Memory B cell (primary cell): ENCODE data around the gene SYNGR1.
"Not testable (repeated sequence)": the region's sequence is repeated elsewhere in the genome, so short reads cannot be mapped to it uniquely, and the experiment has no call there.

Source experiments
- ATAC-seq: fragments of 150-1000 bp; cut with Tn5 transposase; 2 replicates; pipeline ENCODE4 v1.10.0; 2021; ENCODE audit warnings: low read depth, mild to moderate bottlenecking, moderate library complexity
- DNase-seq, 2 donors: peaks; one replicate each; pipeline ENCODE4 v3.0.0; 2022; ENCODE audit warnings: low spot score in 2 of 2
- H3K27ac Mint-ChIP-seq: one replicate; pipeline ENCODE4 v1.8.0; 2022; ENCODE audit warnings: mild to moderate bottlenecking, moderate library complexity, mixed read lengths
- H3K27me3 Mint-ChIP-seq: one replicate; pipeline ENCODE4 v1.8.0; 2022; ENCODE audit warnings: mixed read lengths
- H3K36me3 Mint-ChIP-seq: one replicate; pipeline ENCODE4 v1.8.0; 2022; ENCODE audit warnings: mild to moderate bottlenecking, mixed read lengths
- H3K4me1 Mint-ChIP-seq: one replicate; pipeline ENCODE4 v1.8.0; 2022; ENCODE audit warnings: mixed read lengths
- H3K4me3 Mint-ChIP-seq: one replicate; pipeline ENCODE4 v1.8.0; 2022; ENCODE audit warnings: mild to moderate bottlenecking, moderate library complexity, mixed read lengths
- H3K9me3 Mint-ChIP-seq: one replicate; pipeline ENCODE4 v1.8.0; 2022; ENCODE audit warnings: mixed read lengths

The SYNGR1 gene

DNA sequence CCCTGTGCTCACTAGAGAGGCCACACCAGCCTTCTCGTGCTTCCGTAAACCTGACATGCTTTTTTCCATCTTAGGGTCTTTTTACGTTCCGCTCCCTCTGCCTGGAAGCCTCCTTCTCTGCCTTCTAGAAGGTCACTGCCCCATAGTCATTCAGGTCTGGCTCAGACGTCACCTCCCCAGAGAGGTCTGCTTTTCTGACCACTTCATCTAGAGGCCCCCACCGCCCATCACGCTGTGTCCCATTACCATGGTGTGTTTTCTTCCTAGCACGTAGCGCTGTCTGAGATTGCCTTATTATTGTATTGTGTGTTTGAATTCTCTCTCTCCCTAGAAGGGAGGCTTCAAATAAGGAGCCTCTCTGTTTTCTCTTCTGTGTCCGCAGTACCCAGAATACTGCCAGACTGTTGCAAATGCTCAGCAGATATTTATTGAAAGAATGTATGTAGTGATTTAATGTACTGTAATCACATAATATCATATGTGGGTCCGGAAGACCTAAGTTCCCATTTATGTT, 59.8 kb downstream of the SYNGR1 start:
- Mint-ChIP-seq H3K36me3 (peaks cover 1% of the 10 kb centered on the region), H3K27me3 (no peaks in the 10 kb centered on the region), H3K9me3 (no peaks in the 10 kb centered on the region), H3K27ac (no peak overlapping the region), H3K4me1 (peaks cover 15% of the 10 kb centered on the region), H3K4me3 (no peak overlapping the region)
- ATAC-seq, result no peak
- no peak for DNase-seq

DNA sequence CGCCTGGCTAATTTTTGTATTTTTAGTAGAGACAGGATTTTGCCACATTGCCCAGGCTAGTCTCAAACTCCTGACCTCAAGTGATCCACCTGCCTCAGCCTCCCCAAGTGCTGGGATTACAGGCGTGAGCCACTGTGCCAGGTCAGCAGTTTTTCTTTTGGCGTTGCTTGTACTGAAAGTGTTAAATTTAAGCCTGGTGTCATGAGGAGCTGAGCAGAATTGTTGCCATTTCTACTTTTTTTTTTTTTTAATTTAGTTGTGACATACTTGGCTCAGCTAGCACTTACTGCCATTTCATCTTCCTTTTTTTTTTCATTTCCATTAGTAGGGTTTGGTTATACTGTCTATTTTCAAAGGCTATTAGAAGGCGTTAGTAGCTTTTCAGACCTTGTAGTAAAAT, 60.5 kb downstream of the SYNGR1 start:
- no peak for ATAC-seq
- DNase-seq, result no peak
- peaks cover 1% of the 10 kb centered on the region for H3K36me3 Mint-ChIP-seq
- H3K9me3 Mint-ChIP-seq, result no peaks in the 10 kb centered on the region
- H3K4me1 Mint-ChIP-seq, result peaks cover 15% of the 10 kb centered on the region
- H3K4me3 Mint-ChIP-seq, result no peak overlapping the region
- H3K27ac Mint-ChIP-seq, result no peak overlapping the region
- no peaks in the 10 kb centered on the region for H3K27me3 Mint-ChIP-seq

DNA sequence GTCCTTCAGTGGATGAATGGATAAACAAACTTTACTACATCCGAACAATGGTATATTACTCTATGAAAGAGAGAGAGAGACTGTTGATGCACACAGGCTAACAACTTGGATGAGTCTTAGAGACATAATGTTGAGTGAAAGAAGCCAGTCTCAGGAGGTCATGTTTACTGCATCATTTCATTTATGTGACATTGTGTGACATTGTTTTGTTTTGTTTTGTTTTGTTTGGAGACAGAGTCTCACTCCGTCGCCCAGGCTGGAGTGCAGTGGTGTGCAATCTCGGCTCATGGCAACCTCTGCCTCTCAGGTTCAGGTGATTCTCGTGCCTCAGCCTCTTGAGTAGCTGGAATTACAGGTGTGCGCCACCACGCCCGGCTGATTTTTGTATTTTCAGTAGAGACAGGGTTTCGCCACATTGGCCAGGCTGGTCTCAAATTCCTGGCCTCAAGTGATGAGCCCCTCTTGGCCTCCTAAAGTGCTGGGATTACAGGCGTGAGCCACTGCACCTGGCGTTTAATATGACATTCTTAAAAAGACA, 62.1 kb downstream of the SYNGR1 start:
- H3K27ac Mint-ChIP-seq, H3K9me3 Mint-ChIP-seq, H3K36me3 Mint-ChIP-seq, H3K4me3 Mint-ChIP-seq, ATAC-seq, H3K27me3 Mint-ChIP-seq, DNase-seq: not testable (repeated sequence)
- peaks cover 15% of the 10 kb centered on the region for H3K4me1 Mint-ChIP-seq

DNA sequence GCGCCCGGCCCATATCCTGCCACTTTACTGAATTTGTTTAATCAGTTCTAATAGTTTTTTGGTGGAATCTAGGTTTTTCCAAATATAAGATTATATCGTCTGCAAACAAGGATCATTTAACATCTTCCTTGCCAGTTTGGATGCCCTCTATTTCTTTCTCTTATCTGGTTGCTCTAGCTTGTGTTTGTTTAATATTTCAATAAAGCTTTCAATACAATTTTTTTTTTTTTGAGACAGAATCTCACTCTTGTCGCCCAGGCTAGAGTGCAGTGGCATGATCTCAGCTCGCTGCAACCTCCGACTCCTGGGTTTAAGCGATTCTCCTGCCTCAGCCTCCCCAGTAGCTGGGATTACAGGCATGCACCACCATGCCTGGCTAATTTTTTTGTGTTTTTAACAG, 63.4 kb downstream of the SYNGR1 start:
- peaks cover 15% of the 10 kb centered on the region for H3K4me1 Mint-ChIP-seq
- H3K27me3 Mint-ChIP-seq, DNase-seq, ATAC-seq, H3K36me3 Mint-ChIP-seq, H3K27ac Mint-ChIP-seq, H3K9me3 Mint-ChIP-seq, H3K4me3 Mint-ChIP-seq: not testable (repeated sequence)

DNA sequence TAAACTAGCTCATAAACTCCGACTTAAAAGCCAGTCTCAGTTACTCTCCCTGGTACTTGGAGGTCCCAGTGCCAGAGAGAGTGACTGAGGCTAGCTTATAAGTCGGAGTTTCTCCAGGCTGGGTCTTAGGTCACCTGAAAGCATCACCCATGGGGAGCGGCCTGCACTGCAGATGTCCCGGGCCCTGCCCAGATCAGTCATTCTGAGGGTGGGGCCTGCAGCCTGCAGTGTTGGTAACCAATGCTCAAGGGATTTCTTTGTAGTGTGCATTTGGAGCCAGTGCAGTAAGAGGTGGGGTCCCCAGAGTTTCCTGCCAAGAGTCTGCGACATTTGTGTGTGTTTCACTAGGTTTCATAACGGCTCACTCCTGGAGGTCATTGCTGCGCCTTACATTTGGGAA, 64.6 kb downstream of the SYNGR1 start:
- H3K4me3 Mint-ChIP-seq, result no peak overlapping the region
- H3K27ac Mint-ChIP-seq, result no peak overlapping the region
- H3K4me1 Mint-ChIP-seq, result peaks cover 19% of the 10 kb centered on the region
- H3K36me3 Mint-ChIP-seq, result peaks cover 10% of the 10 kb centered on the region
- no peak for DNase-seq
- ATAC-seq, result no peak
- no peaks in the 10 kb centered on the region for H3K27me3 Mint-ChIP-seq
- no peaks in the 10 kb centered on the region for H3K9me3 Mint-ChIP-seq

DNA sequence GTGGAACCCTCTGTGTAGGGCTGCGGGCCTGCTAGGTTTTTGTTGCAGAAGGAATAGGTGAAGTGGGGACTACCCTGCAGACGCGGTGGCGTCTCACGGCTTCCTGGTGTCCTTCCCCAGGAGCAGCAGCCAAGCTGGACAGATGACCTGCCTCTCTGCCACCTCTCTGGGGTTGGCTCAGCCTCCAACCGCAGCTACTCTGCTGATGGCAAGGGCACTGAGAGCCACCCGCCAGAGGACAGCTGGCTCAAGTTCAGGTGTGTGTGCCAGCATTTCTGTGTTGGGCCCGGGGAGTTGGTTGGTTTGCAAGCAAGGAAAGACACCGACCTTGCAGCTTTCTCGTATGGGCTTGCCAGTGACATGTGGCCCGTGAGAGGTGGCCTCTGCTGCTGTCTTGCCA, 65.1 kb downstream of the SYNGR1 start:
- Mint-ChIP-seq H3K27me3 (no peaks in the 10 kb centered on the region), H3K36me3 (peaks cover 14% of the 10 kb centered on the region), H3K4me1 (peaks cover 15% of the 10 kb centered on the region)

DNA sequence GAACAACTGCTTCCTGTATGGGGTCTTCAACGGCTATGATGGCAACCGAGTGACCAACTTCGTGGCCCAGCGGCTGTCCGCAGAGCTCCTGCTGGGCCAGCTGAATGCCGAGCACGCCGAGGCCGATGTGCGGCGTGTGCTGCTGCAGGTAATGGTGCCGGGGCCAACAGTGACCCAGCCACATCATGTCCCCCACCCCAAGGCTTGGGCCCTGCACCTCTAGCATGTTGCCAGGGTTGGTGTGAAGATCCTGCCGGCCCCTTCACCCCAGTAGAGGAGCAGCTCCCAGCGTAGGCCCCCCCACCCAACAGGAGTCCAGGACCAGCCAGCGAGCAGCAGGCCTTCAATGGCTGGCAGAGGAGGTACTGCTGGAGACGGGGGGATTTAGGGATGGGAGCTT, 65.7 kb downstream of the SYNGR1 start:
- Mint-ChIP-seq H3K9me3 (no peaks in the 10 kb centered on the region), H3K4me1 (peaks cover 15% of the 10 kb centered on the region), H3K27ac (no peak overlapping the region), H3K27me3 (no peaks in the 10 kb centered on the region), H3K36me3 (peaks cover 15% of the 10 kb centered on the region), H3K4me3 (no peak overlapping the region)
- no peak for DNase-seq
- ATAC-seq, result no peak

More for the DNA sequence above, 65.1 kb downstream of the SYNGR1 start:
- H3K4me3 Mint-ChIP-seq, result no peak overlapping the region
- ATAC-seq (no peak), DNase-seq (no peak)
- no peaks in the 10 kb centered on the region for H3K9me3 Mint-ChIP-seq
- no peak overlapping the region for H3K27ac Mint-ChIP-seq

DNA sequence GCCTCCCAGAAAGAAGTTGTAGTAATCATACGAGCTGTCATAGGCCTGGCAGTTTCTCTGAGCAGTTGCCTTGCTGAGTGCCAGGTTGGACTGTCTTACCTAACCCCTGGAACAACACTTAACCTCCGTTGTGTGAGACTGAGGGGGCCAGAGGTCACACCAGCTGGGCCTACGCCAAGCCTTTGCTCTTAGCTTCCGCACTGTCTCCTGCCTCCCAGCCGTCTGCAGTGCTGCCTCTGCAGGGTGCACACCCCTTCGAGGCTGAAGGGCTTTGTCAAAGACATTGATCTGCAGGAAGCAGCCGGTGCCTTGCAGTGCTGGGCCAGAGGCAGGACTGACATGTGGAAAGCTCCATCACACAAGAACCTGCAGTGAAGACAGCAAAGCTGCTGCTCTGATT, 66.5 kb downstream of the SYNGR1 start:
- Mint-ChIP-seq H3K4me1 (peaks cover 15% of the 10 kb centered on the region), H3K9me3 (no peaks in the 10 kb centered on the region), H3K27ac (no peak overlapping the region), H3K4me3 (no peak overlapping the region), H3K27me3 (no peaks in the 10 kb centered on the region), H3K36me3 (peaks cover 20% of the 10 kb centered on the region)
- no peak for DNase-seq
- ATAC-seq, result no peak

DNA sequence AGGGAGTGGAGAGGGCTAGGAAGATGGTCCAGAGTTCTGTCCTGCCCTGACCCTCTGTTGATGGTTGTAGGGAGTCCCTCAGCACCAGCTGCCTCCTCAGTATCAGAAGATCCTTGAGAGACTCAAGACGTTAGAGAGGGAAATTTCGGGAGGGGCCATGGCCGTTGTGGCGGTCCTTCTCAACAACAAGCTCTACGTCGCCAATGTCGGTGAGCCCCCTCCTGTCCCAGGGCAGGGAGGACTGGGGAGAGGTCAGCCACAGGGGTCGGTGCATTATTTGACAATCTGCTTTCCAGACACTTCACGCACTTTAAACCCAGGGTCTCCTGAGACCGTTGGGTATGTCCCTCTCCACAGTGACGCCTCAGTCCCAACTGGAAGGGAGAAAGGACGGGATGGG, 67.8 kb downstream of the SYNGR1 start:
- H3K36me3 Mint-ChIP-seq, result peaks cover 24% of the 10 kb centered on the region
- H3K27me3 Mint-ChIP-seq, result no peaks in the 10 kb centered on the region
- no peak overlapping the region for H3K4me3 Mint-ChIP-seq
- H3K9me3 Mint-ChIP-seq, result no peaks in the 10 kb centered on the region
- DNase-seq, result no peak
- no peak overlapping the region for H3K27ac Mint-ChIP-seq
- ATAC-seq, result no peak
- H3K4me1 Mint-ChIP-seq, result peaks cover 8% of the 10 kb centered on the region

DNA sequence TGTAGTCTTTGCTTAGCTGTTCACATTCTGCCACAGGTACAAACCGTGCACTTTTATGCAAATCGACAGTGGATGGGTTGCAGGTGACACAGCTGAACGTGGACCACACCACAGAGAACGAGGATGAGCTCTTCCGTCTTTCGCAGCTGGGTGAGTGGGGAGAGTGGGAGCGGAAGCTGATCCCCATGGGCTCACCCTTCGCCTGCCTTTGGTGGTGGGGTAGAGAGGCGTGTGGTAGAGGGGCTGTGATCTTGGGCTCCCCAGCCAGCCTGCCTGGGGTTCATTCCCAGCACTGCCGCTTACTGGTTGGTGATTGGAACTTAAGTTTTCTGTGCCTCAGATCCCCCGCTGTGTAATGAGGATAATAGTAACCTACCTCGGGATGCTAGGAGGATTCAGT, 68.9 kb downstream of the SYNGR1 start:
- DNase-seq, result no peak
- Mint-ChIP-seq H3K36me3 (peaks cover 26% of the 10 kb centered on the region), H3K4me1 (peaks cover 8% of the 10 kb centered on the region), H3K27me3 (no peaks in the 10 kb centered on the region), H3K27ac (peak overlapping the region; percentile 36), H3K4me3 (no peak overlapping the region), H3K9me3 (no peaks in the 10 kb centered on the region)
- ATAC-seq, result peak; percentile 29

DNA sequence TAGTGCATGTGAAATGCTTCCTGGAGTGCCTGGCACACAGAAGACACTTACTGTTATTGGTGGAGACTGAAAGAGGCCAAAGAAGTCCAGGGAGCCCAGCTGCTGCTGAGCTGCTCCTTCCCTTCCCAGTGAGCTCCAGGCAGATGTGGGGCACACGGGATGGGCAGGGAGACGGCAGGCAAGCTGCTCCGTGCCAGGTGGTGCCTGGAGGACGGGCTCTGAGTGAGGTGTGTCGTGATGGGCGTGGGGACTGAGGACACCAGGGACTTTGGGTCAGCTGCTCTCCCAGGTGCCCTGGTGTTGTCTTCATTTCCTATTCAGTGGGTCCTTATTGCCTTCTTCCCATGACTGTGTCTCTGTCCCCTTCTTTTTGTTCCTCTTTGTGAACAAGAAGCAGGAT, 69.3 kb downstream of the SYNGR1 start:
- Mint-ChIP-seq H3K4me3 (no peak overlapping the region), H3K4me1 (peaks cover 6% of the 10 kb centered on the region), H3K27me3 (no peaks in the 10 kb centered on the region), H3K36me3 (peaks cover 29% of the 10 kb centered on the region), H3K9me3 (no peaks in the 10 kb centered on the region), H3K27ac (no peak overlapping the region)
- ATAC-seq (no peak), DNase-seq (no peak)

DNA sequence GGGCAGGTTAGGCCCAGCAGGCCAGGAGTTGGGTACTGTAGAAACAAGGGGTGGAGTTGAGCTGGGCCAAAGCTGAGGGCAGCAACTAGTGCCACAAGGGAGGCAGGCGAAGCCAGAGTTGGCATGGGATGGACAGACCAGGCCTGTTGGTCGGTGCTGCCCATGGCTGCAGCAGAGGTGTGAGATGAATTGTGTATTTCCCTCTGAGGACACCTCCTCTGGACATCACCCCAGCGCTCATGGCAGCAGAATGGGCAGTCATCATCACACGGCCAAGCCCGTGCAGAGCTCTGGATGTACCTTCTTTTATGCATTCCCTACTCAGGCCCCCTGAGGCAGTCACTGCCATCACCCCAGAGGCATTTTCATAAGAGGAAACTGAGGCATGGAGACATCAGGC, 70.1 kb downstream of the SYNGR1 start:
- no peak overlapping the region for H3K4me3 Mint-ChIP-seq
- no peak overlapping the region for H3K27ac Mint-ChIP-seq
- no peak for DNase-seq
- H3K27me3 Mint-ChIP-seq, result no peaks in the 10 kb centered on the region
- ATAC-seq, result no peak
- peaks cover 5% of the 10 kb centered on the region for H3K4me1 Mint-ChIP-seq
- H3K9me3 Mint-ChIP-seq, result no peaks in the 10 kb centered on the region
- H3K36me3 Mint-ChIP-seq, result peaks cover 30% of the 10 kb centered on the region

DNA sequence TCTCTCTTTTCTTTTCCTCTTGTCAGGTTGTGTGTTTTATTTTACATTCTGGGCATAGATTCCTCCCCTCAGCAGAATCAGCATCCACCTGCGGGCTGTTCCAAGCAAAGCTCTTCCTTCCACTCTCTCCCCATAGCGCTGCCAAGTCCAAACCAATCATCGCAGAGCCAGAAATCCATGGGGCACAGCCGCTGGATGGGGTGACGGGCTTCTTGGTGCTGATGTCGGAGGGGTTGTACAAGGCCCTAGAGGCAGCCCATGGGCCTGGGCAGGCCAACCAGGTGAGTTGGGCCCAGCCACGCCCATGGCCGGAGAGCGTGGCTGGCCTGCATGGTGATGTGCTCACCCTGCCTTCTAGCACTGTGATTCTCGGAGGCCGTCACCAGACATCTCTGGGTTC, 71.9 kb downstream of the SYNGR1 start:
- DNase-seq (no peak), ATAC-seq (no peak)
- H3K27ac Mint-ChIP-seq, result no peak overlapping the region
- peaks cover 5% of the 10 kb centered on the region for H3K4me1 Mint-ChIP-seq
- no peaks in the 10 kb centered on the region for H3K9me3 Mint-ChIP-seq
- no peaks in the 10 kb centered on the region for H3K27me3 Mint-ChIP-seq
- H3K36me3 Mint-ChIP-seq, result peaks cover 30% of the 10 kb centered on the region
- H3K4me3 Mint-ChIP-seq, result no peak overlapping the region

DNA sequence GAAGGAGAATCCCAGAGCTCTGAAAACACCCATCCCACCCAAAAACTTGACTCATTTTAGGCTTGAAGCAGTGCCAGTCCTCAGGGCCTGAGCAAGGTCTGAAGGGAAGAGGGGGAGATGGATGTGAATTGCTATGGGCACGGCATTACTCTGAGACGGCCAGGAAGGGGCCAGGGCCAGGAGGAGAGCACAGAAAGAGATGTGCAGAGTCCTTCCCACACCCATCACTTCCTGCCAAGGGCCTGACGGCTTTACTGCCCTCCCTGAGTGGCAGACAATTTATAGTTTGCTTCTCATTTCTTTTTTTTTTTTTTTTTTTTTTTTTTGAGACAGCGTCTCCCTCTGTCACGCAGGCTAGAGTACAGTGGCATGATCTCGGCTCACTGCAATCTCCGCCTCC, 72.3 kb downstream of the SYNGR1 start:
- H3K9me3 Mint-ChIP-seq, result no peaks in the 10 kb centered on the region
- H3K27me3 Mint-ChIP-seq, result no peaks in the 10 kb centered on the region
- peaks cover 32% of the 10 kb centered on the region for H3K36me3 Mint-ChIP-seq
- H3K27ac Mint-ChIP-seq, result no peak overlapping the region
- DNase-seq (no peak), ATAC-seq (no peak)
- H3K4me3 Mint-ChIP-seq, result no peak overlapping the region
- peaks cover 5% of the 10 kb centered on the region for H3K4me1 Mint-ChIP-seq

DNA sequence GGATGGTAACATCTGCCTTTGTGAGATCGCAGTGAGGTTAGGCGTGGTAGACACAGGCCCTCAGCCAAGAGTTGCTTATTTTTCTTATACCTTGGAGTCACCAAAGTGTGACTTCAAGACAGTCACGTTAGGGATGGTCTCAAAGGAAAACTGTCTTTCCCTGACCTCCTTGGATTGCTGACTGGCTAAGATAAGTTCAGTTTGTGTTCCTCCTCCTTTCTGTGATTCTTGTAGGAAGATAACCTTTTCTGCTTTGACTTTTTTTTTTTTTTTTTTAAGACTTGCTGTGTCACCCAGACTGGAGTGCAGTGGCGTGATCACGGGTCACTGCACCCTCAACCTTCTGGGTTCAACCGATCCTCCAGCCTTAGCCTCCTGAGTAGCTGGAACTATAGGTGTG, 72.9 kb downstream of the SYNGR1 start:
- peaks cover 34% of the 10 kb centered on the region for H3K36me3 Mint-ChIP-seq
- no peaks in the 10 kb centered on the region for H3K9me3 Mint-ChIP-seq
- peaks cover 5% of the 10 kb centered on the region for H3K4me1 Mint-ChIP-seq
- no peak for DNase-seq
- H3K27me3 Mint-ChIP-seq, result no peaks in the 10 kb centered on the region
- ATAC-seq, result no peak
- H3K27ac Mint-ChIP-seq, result no peak overlapping the region
- H3K4me3 Mint-ChIP-seq, result no peak overlapping the region
